ENCODE results near the gene DUSP8. TPM values are rescaled to one million over a fixed set of nuclear protein-coding genes. Genes with fewer than 3 reads are reported as not detected.
A peak's percentile ranks its signal among the peaks of the same experiment; 100 is the strongest.

The DUSP8 gene
- total and polyA plus RNA-seq, 7 donors: 0.66 to 12.7 (median 4.4) TPM

- H3K27ac ChIP-seq: peak overlapping the region in 3 of 4 donors; percentile 62 to 77 (median 75)
- no peaks in the 10 kb centered on the region for H3K9me3 ChIP-seq
- peaks cover 0 to 4% (median 0%) of the 10 kb centered on the region in 3 donors for H3K27me3 ChIP-seq
- H3K36me3 ChIP-seq: peaks cover 0 to 21% (median 3%) of the 10 kb centered on the region in 4 donors
- intact Hi-C loops (cut with DNase I): no loop called here
- DNase-seq: no peak
- H3K4me3 ChIP-seq: no peak overlapping the region
- H3K4me1 ChIP-seq: peaks cover 0 to 68% (median 52%) of the 10 kb centered on the region in 4 donors
- WGBS, 2 donors: 89 to 93% methylated on average over 10 of the region's 10 CpGs
- TF ChIP-seq POLR2AphosphoS5 (IDR thresholded peaks at IDR 0.05) (no peak), POLR2A (IDR thresholded peaks at IDR 0.05) (no peak), EP300 (IDR thresholded peaks at IDR 0.05) (no peak)
- TF ChIP-seq, protein P1, sequence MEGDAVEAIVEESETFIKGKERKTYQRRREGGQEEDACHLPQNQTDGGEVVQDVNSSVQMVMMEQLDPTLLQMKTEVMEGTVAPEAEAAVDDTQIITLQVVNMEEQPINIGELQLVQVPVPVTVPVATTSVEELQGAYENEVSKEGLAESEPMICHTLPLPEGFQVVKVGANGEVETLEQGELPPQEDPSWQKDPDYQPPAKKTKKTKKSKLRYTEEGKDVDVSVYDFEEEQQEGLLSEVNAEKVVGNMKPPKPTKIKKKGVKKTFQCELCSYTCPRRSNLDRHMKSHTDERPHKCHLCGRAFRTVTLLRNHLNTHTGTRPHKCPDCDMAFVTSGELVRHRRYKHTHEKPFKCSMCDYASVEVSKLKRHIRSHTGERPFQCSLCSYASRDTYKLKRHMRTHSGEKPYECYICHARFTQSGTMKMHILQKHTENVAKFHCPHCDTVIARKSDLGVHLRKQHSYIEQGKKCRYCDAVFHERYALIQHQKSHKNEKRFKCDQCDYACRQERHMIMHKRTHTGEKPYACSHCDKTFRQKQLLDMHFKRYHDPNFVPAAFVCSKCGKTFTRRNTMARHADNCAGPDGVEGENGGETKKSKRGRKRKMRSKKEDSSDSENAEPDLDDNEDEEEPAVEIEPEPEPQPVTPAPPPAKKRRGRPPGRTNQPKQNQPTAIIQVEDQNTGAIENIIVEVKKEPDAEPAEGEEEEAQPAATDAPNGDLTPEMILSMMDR (IDR thresholded peaks at IDR 0.05): no peak
Observed at GRCh38 chr11:1533342-1533725, 38.7 kb downstream of the DUSP8 start.

- H3K27me3 ChIP-seq: peaks cover 0 to 1% (median 0%) of the 10 kb centered on the region in 3 donors
- peak in 1 of 4 donors; percentile 22 for TF ChIP-seq POLR2AphosphoS5 (IDR thresholded peaks at IDR 0.05)
- no peak for TF ChIP-seq POLR2A (IDR thresholded peaks at IDR 0.05)
- TF ChIP-seq, protein P1 (IDR thresholded peaks at IDR 0.05): no peak
- peaks cover 0 to 71% (median 55%) of the 10 kb centered on the region in 4 donors for H3K4me1 ChIP-seq
- no peaks in the 10 kb centered on the region for H3K9me3 ChIP-seq
- WGBS, 2 donors: 78 to 83% methylated on average over 20 of the region's 20 CpGs
- intact Hi-C loops (cut with DNase I): no loop called here
- H3K4me3 ChIP-seq: no peak overlapping the region
- peak overlapping the region; percentile 62 to 77 (median 76) for H3K27ac ChIP-seq
- H3K36me3 ChIP-seq: peaks cover 0 to 21% (median 3%) of the 10 kb centered on the region in 4 donors
- no peak for DNase-seq
Observed at GRCh38 chr11:1532606-1533341, 39.3 kb downstream of the DUSP8 start.

GRCh38 chr11:1532014-1532586 is 40.0 kb downstream of the DUSP8 start:
- peak overlapping the region; percentile 62 to 77 (median 76) for H3K27ac ChIP-seq
- WGBS, 2 donors: 86 to 89% methylated on average over 17 of the region's 17 CpGs
- peak in 3 of 4 donors; percentile 46 to 72 (median 59) for TF ChIP-seq POLR2AphosphoS5 (IDR thresholded peaks at IDR 0.05)
- TF ChIP-seq, protein P1 (IDR thresholded peaks at IDR 0.05): no peak
- H3K27me3 ChIP-seq: no peaks in the 10 kb centered on the region
- H3K9me3 ChIP-seq: no peaks in the 10 kb centered on the region
- H3K4me1 ChIP-seq: peaks cover 0 to 67% (median 56%) of the 10 kb centered on the region in 4 donors
- DNase-seq: peak; percentile 89
- intact Hi-C loops (cut with DNase I): no loop called here
- H3K36me3 ChIP-seq: peaks cover 0 to 21% (median 3%) of the 10 kb centered on the region in 4 donors
- no peak overlapping the region for H3K4me3 ChIP-seq

DNA sequence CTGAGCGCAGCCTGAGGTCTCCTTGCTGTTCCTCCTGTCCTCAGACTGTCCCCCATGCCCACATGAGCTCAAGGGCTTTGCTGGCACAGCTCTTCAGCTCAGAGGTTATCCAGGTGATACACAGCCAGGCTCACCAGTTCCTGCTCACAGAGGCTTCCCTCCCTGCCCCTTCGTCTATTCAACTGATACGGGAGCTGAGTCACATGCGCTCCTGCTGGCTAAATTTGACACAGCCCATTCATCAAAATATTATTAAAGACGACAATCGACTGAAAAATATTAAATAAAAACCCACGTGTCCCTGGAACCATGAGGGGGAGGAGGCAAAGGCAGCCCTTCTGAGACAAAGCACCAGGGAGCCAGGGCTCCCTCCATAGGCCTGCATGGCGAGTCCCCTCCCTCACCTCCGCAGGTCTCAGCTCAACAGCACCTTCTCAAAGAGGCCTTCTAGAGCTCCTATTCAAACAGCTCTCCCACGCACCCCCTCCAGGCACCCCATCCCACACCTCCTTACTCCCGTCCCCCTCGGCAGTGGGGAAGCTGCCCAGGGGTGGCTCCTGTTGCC is 40.5 kb downstream of the DUSP8 start:
- TF ChIP-seq POLR2A (IDR thresholded peaks at IDR 0.05) (no peak), POLR2AphosphoS5 (IDR thresholded peaks at IDR 0.05) (no peak), EP300 (IDR thresholded peaks at IDR 0.05) (no peak)
- TF ChIP-seq, protein P1 (IDR thresholded peaks at IDR 0.05): no peak
- H3K27ac ChIP-seq: peak overlapping the region; percentile 62 to 77 (median 76)
- H3K4me1 ChIP-seq: peaks cover 0 to 67% (median 55%) of the 10 kb centered on the region in 4 donors
- no peak overlapping the region for H3K4me3 ChIP-seq
- 85 to 90% methylated on average over 12 of the region's 12 CpGs for WGBS, 2 donors
- no peaks in the 10 kb centered on the region for H3K9me3 ChIP-seq
- no peak for DNase-seq
- no peaks in the 10 kb centered on the region for H3K27me3 ChIP-seq
- peaks cover 0 to 21% (median 3%) of the 10 kb centered on the region in 4 donors for H3K36me3 ChIP-seq
- intact Hi-C loops (cut with DNase I): no loop called here

All from sigmoid colon (tissue), 7 donors.